HCT116 (cell line): ENCODE data around the gene RPL26. TPM values are rescaled to one million over a fixed set of nuclear protein-coding genes. Genes with fewer than 3 reads are reported as not detected.

Experiments used
- ATAC-seq: fragments of 200-7000 bp; cut with Tn5 transposase; 2 replicates; pipeline ENCODE4 v1.9.1; 2020; ENCODE audit warnings: mild to moderate bottlenecking, moderate library complexity
- BruUV-seq: library from RNA; stranded (reverse); fragments of 400-500 nt; replicated peaks from 2 replicates; lab custom pipeline; 2021; lab: Mats Ljungman, UMichigan
- CTCF ChIA-PET: fragments of 300-600 bp; sonication (Branson Sonifier 250); formaldehyde crosslinking; loops from one replicate; lab custom pipeline; 2021; ENCODE audit warnings: antibody characterized with exemption; lab: Charles Lee
- POLR2A ChIA-PET: fragments of 300-600, 350-600 bp; sonication (Branson Sonifier 250); formaldehyde crosslinking; loops from one replicate; lab custom pipeline; 2021; ENCODE audit warnings: antibody characterized with exemption; lab: Charles Lee
- RAD21 ChIA-PET, 2 experiments: fragments of 300-600 bp; sonication (Branson Sonifier 250); formaldehyde crosslinking; loops; one replicate each; lab custom pipeline; 2023; ENCODE audit warnings: low total read pairs in 2 of 2; ENCODE audit not compliant: uncharacterized antibody in 2 of 2, unreplicated experiment in 2 of 2, low non-redundant PET in 1 of 2; lab: Charles Lee
- DNase-seq: peaks from one replicate; pipeline ENCODE4 v3.0.0-alpha.2; 2010; ENCODE audit warnings: low read depth, low spot score
- H2AFZ ChIP-seq: fragments of 200-600 bp; shearing (Covaris generic), sonication (generic); 2 replicates; pipeline ENCODE4 v1.6.1; 2017; ENCODE audit warnings: low read depth, mixed run types, mixed read lengths, antibody characterized with exemption, low read length; ENCODE audit not compliant: poor library complexity, severe bottlenecking
- H3K27ac ChIP-seq: 2 replicates; pipeline ENCODE4 v1.5.1; 2012; ENCODE audit warnings: low read depth, low read length
- H3K27me3 ChIP-seq: fragments of 200-600 bp; sonication (generic); 2 replicates; pipeline ENCODE4 v1.6.1; 2016; ENCODE audit warnings: mixed run types, low read length, mixed read lengths; ENCODE audit not compliant: insufficient read depth
- H3K36me3 ChIP-seq, 2 experiments: fragments of 200-500 bp in 1 of 2; fragments of 200-600 bp in 1 of 2; sonication (Bioruptor generic) in 1 of 2; sonication (generic) in 1 of 2; 2 replicates each; pipeline versions ENCODE4 v1.5.1 to v1.6.1; 2014 to 2016; ENCODE audit warnings: low read length in 2 of 2, inconsistent platforms in 1 of 2, mixed read lengths in 1 of 2, mixed run types in 1 of 2; ENCODE audit not compliant: insufficient read depth in 2 of 2, control insufficient read depth in 1 of 2
- H3K4me1 ChIP-seq, 2 experiments: fragments of 200-600 bp in 1 of 2; sonication (generic) in 1 of 2; 2 replicates each; pipeline versions ENCODE4 v1.5.1 to v1.6.1; 2012 to 2017; ENCODE audit warnings: low read length in 2 of 2, inconsistent platforms in 1 of 2, mild to moderate bottlenecking in 1 of 2, mixed read lengths in 1 of 2, mixed run types in 1 of 2, moderate library complexity in 1 of 2; ENCODE audit not compliant: insufficient read depth in 2 of 2, control insufficient read depth in 1 of 2
- H3K4me2 ChIP-seq: fragments of 200-600 bp; sonication (generic); 2 replicates; pipeline ENCODE4 v1.6.1; 2017; ENCODE audit warnings: mixed run types, low read length, mixed read lengths
- H3K4me3 ChIP-seq, 2 experiments: fragments of 200-600 bp in 1 of 2; sonication (generic) in 1 of 2; replicated peaks in 1 of 2; 2 replicates each; pipeline ENCODE4 v1.5.1; 2011 to 2016; ENCODE audit warnings: low read length in 2 of 2, control low read depth in 1 of 2, low read depth in 1 of 2, mild to moderate bottlenecking in 1 of 2, mixed read lengths in 1 of 2, mixed run types in 1 of 2
- H3K79me2 ChIP-seq: fragments of 200-600 bp; sonication (generic); 2 replicates; pipeline ENCODE4 v1.6.1; 2017; ENCODE audit warnings: mild to moderate bottlenecking, mixed run types, low read length, moderate library complexity, mixed read lengths; ENCODE audit not compliant: insufficient read depth
- H3K9ac ChIP-seq: fragments of 200-600 bp; sonication (generic); 2 replicates; pipeline ENCODE4 v1.6.1; 2016; ENCODE audit warnings: low read length, mixed read lengths
- H3K9me2 ChIP-seq: fragments of 200-600 bp; sonication (generic), shearing (Covaris generic); 2 replicates; pipeline ENCODE4 v1.6.1; 2017; ENCODE audit warnings: mixed run types, mild to moderate bottlenecking, moderate library complexity; ENCODE audit not compliant: insufficient read depth
- H3K9me3 ChIP-seq, 2 experiments: fragments of 200-500 bp in 1 of 2; fragments of 200-600 bp in 1 of 2; sonication (Bioruptor generic) in 1 of 2; sonication (generic) in 1 of 2; 2 replicates each; pipeline ENCODE4 v1.6.1; 2014 to 2017; ENCODE audit warnings: low read length in 2 of 2, mixed read lengths in 2 of 2, inconsistent platforms in 1 of 2, low read depth in 1 of 2, mild to moderate bottlenecking in 1 of 2, mixed run types in 1 of 2, moderate library complexity in 1 of 2; ENCODE audit not compliant: control insufficient read depth in 1 of 2, insufficient read depth in 1 of 2
- H4K20me1 ChIP-seq: fragments of 200-600 bp; sonication (generic), shearing (Covaris generic); 2 replicates; pipeline ENCODE4 v1.6.1; 2017; ENCODE audit warnings: mixed run types, mild to moderate bottlenecking, moderate library complexity; ENCODE audit not compliant: insufficient read depth
- ATF3 ChIP-seq: IDR thresholded peaks from 2 replicates; pipeline ENCODE4 v1.6.1; 2012
- CBX3 ChIP-seq: IDR thresholded peaks from 2 replicates; pipeline ENCODE4 v1.6.1; 2012; ENCODE audit warnings: low read depth
- CEBPB ChIP-seq: IDR thresholded peaks from 2 replicates; pipeline ENCODE4 v1.6.1; 2012; ENCODE audit warnings: low read depth
- CTCF ChIP-seq, 3 experiments: fragments of 200-600 bp in 1 of 3; sonication (generic) in 1 of 3; IDR thresholded peaks in 2 of 3; conservative IDR thresholded peaks in 1 of 3; 2 replicates each; pipeline ENCODE4 v1.5.1; 2012 to 2017; ENCODE audit warnings: low read depth in 2 of 3, low read length in 2 of 3, antibody characterized with exemption in 1 of 3, borderline replicate concordance in 1 of 3, control low read depth in 1 of 3, mild to moderate bottlenecking in 1 of 3, mixed read lengths in 1 of 3, mixed run types in 1 of 3, moderate library complexity in 1 of 3; ENCODE audit not compliant: insufficient read depth in 1 of 3
- EGR1 ChIP-seq: IDR thresholded peaks from 2 replicates; pipeline ENCODE4 v1.6.1; 2012; ENCODE audit warnings: low read depth
- ELF1 ChIP-seq: IDR thresholded peaks from 2 replicates; pipeline ENCODE4 v1.6.1; 2012; ENCODE audit warnings: low read depth, borderline replicate concordance
- EZH2 ChIP-seq: fragments of 200-600 bp; sonication (generic); IDR thresholded peaks from 2 replicates; pipeline ENCODE4 v1.6.1; 2017; ENCODE audit warnings: antibody characterized with exemption, mixed run types
- EZH2phosphoT487 ChIP-seq: fragments of 200-600 bp; IDR thresholded peaks from 2 replicates; pipeline ENCODE4 v1.6.1; 2018; ENCODE audit warnings: antibody characterized with exemption, borderline replicate concordance
- FOSL1 ChIP-seq: IDR thresholded peaks from 2 replicates; pipeline ENCODE4 v1.6.1; 2012; ENCODE audit warnings: low read depth
- JUND ChIP-seq: IDR thresholded peaks from 2 replicates; pipeline ENCODE4 v1.6.1; 2012
- MAX ChIP-seq: IDR thresholded peaks from 2 replicates; pipeline ENCODE4 v1.6.1; 2012
- POLR2A ChIP-seq: IDR thresholded peaks from 2 replicates; pipeline ENCODE4 v1.7.0; 2011; ENCODE audit warnings: borderline replicate concordance; ENCODE audit not compliant: insufficient read depth, insufficient read length; ENCODE audit errors: extremely low read depth
- POLR2AphosphoS5 ChIP-seq: IDR thresholded peaks from 2 replicates; pipeline ENCODE4 v1.6.1; 2011; ENCODE audit warnings: mild to moderate bottlenecking, low read depth, low read length, moderate library complexity
- RAD21 ChIP-seq: IDR thresholded peaks from 2 replicates; pipeline ENCODE4 v1.6.1; 2012; ENCODE audit warnings: low read depth, mild to moderate bottlenecking
- SIN3A ChIP-seq: IDR thresholded peaks from 2 replicates; pipeline ENCODE4 v1.6.1; 2012; ENCODE audit warnings: low read depth
- TCF7L2 ChIP-seq: IDR thresholded peaks from 2 replicates; pipeline ENCODE4 v1.7.0; 2011; ENCODE audit warnings: borderline replicate concordance, inconsistent platforms; ENCODE audit not compliant: insufficient read depth, insufficient read length; ENCODE audit errors: extremely low read depth
- YY1 ChIP-seq: IDR thresholded peaks from 2 replicates; pipeline ENCODE4 v1.6.1; 2011; ENCODE audit warnings: low read length, low read depth, moderate library complexity, mild to moderate bottlenecking; ENCODE audit not compliant: insufficient replicate concordance; ENCODE audit errors: extremely low read depth
- ZFX ChIP-seq: fragments of 450-650 bp; IDR thresholded peaks from 2 replicates; pipeline ENCODE4 v1.6.1; 2017
- intact Hi-C: fragments of 100-400 bp; cut with micrococcal nuclease; formaldehyde crosslinking; loops from 2 replicates; pipeline ENCODE4 v1.10.0; 2022
- total RNA-seq: library from RNA; stranded (reverse); gene quantifications from one replicate; pipeline ENCODE4 v1.2.1, GENCODE V29; 2021; ENCODE audit not compliant: unreplicated experiment
- TF ChIP-seq, protein P1 (sequence below): IDR thresholded peaks from 2 replicates; pipeline ENCODE4 v1.6.1; 2011; ENCODE audit warnings: mild to moderate bottlenecking, low read length, moderate library complexity; ENCODE audit not compliant: insufficient replicate concordance; ENCODE audit errors: extremely low read depth

RPL26 gene
- total RNA-seq, 1 experiment from 2014 or later = 2,603 TPM

DNA sequence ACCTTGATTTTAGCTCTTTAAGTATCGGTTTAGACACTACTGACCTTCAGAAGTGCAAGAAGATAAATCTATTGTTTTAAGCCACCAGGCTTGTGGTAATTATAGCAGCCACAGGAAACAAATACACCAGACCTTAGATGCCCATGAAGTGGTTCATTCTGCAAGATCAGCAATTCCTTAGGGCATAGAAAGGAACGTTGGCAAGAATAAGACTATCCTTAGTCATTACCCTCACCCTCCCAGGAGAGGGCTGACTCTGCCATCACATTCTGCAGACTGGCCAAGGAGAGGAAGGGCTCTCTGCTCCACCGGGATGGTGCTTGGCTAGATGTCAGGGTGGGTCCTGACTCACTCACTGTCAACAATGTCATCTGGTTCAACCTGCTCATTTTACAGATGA, 38.6 kb upstream of the RPL26 start:
- ATAC-seq = no peak
- Histone ChIP-seq H4K20me1 (no peaks in the 10 kb centered on the region), H2AFZ (no peak overlapping the region), H3K9me3 (no peaks in the 10 kb centered on the region), H3K27me3 (peaks cover 6% of the 10 kb centered on the region; the same call in 1 of the 2 replicates), H3K4me2 (no peak overlapping the region), H3K4me1 (peaks cover 6 to 10% of the 10 kb centered on the region in 2 experiments), H3K4me3 (no peak overlapping the region), H3K79me2 (no peaks in the 10 kb centered on the region), H3K9me2 (no peaks in the 10 kb centered on the region), H3K27ac (no peak overlapping the region), H3K36me3 (no peaks in the 10 kb centered on the region), H3K9ac (no peak overlapping the region)
- CTCF ChIA-PET = interaction anchor here (2.7 kb wide), 1 partner anchor 11 kb away, joined by 17 read pairs; no protein-coding TSS in a partner anchor
- TF ChIP-seq JUND (no peak), EZH2phosphoT487 (no peak), EZH2 (no peak), ELF1 (no peak), ZFX (no peak), CTCF (IDR thresholded peaks at IDR 0.05 in 2 of 3, conservative IDR thresholded peaks at IDR 0.05 in 1 of 3; ENCODE audit: borderline replicate concordance in 1 of 3, insufficient read depth in 1 of 3, low read depth in 2 of 3, low read length in 2 of 3) (no peak), POLR2A (no peak), RAD21 (no peak), MAX (no peak), ATF3 (no peak), YY1 (no peak), POLR2AphosphoS5 (no peak), EGR1 (no peak), CEBPB (no peak), FOSL1 (no peak), SIN3A (no peak), CBX3 (no peak), TCF7L2 (no peak)
- TF ChIP-seq, protein P1, sequence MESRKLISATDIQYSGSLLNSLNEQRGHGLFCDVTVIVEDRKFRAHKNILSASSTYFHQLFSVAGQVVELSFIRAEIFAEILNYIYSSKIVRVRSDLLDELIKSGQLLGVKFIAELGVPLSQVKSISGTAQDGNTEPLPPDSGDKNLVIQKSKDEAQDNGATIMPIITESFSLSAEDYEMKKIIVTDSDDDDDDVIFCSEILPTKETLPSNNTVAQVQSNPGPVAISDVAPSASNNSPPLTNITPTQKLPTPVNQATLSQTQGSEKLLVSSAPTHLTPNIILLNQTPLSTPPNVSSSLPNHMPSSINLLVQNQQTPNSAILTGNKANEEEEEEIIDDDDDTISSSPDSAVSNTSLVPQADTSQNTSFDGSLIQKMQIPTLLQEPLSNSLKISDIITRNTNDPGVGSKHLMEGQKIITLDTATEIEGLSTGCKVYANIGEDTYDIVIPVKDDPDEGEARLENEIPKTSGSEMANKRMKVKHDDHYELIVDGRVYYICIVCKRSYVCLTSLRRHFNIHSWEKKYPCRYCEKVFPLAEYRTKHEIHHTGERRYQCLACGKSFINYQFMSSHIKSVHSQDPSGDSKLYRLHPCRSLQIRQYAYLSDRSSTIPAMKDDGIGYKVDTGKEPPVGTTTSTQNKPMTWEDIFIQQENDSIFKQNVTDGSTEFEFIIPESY = no peak
- no peak for DNase-seq
- RAD21 ChIA-PET = no interaction called here
- intact Hi-C loops = no loop called here
- POLR2A ChIA-PET = no interaction called here
- BruUV-seq = no TSS peak
